SKM-1 (cell line): ENCODE data around the gene TP53BP1.
A peak's percentile ranks its signal among the peaks of the same experiment; 100 is the strongest.

Experiments
- DNase-seq: peaks from one replicate; lab custom pipeline; 2025; ENCODE audit not compliant: unreplicated experiment; lab: John Stamatoyannopoulos, UW

The TP53BP1 gene

DNA sequence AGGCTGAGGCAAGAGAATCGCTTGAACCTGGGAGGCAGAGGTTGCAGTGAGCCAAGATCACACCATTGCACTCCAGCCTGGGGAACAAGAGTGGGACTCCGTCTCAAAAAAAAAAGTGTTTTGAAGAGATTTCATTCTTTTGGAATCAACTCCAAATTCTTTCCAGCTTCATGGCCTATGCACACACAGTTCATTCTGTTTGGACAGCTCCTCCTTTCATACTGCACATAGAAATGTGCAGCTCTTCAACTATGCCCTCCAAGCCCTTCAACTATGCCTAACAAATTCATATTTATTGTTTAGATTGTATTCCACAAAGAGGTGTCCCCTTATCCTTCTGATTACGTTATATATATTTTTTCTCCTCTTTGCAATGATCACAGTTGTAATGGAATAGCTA lies 4.2 kb downstream of the TP53BP1 start:
- DNase-seq = no peak

DNA sequence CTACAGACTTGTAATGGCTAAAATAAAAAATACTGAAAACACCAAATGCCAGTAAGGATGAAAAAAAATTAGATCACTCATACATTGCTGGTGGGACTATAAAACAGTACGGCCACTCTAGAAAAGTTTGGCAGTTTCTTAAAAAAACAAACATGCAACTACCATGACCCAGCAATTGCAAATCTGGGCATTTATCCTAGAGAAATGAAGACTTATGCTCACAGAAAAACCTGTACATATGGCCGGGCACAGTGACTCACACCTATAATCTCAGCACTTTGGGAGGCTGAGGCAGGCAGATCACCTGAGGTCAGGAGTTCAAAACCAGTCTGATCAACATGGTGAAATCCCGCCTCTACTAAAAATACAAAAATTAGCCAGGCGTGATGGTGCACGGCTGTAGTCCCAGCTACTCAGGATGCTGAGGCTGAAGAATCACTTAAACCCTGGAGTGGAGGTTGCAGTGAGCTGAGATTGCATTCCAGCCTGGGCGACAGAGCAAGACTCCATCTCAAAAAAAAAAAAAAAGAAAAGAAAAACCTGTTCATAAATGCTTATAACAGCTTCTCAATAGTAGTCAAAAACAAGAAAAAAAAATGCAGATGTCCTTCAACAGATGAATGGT lies 5.6 kb downstream of the TP53BP1 start:
- DNase-seq = no peak

DNA sequence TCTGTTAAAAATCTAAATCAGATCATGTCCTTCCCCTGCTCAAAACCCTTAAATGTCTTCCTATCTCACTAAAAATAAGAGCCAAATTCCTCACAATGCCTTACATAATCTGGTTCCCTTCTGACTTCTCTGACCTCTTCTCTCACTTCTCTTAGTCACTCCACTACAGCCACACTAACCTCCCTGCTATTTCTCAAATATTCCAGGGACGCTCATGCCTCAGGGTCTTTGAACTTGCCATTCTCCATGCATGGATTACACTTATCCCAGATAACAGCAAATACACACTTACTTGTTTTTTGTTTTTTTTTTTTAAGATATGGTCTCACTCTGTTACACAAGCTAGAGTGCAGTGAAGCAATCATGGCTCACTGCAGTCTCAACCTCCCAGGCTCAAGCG lies 8.5 kb downstream of the TP53BP1 start:
- DNase-seq = no peak

DNA sequence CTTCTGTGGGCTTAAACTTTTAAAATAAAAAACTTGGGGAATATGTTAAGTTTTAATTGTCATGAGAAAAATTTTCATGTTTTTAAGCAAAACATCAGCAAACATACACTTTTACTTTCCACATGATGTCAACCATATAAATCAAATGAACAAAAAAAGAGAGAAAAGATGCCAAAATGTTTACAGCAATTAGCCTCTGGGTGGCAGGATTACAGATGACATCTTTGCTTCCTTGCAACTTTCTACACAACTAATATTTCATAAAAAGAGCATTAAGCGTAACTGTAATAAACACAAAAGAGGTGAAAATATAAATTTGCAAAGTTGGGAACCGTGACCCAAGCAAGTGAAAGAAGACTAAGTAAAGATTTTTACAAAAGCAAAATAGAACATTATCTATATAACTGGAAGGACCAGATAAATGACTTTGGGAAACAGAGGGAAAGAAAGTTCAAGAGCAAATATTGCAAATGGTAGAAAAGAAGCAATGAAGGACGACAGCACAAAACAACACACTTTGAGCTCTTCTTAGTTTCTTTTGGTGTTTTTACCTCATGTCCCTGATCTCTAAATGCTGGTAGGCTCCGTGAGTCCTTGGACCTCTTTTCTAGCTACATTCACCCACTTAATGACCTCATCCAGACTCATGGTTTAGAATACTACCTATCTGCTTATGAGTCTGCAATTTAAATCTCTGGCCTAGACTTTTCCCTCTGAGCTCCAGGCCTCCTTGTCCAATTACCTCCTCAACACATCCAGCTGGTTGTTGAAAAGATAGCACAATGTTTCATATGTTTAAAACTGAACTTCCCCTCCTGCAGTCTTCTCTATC lies 9.4 kb downstream of the TP53BP1 start:
- no peak for DNase-seq

DNA sequence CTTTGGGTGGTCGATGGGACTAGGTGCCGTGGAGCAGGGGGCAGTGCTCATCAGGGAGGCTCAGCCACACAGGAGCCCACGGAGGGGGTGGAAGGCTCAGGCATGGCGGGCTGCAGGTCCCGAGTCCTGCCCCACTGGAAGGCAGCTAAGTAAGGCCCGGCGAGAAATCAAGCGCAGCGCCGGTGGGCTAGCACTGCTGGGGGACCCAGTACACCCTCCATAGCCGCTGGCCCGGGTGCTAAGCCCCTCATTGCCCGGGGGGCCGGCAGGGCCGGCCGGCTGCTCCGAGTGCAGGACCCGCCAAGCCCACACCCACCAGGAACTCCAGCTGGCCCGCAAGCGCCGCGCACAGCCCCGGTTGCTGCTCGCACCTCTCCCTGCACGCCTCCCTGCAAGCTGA lies 19.1 kb downstream of the TP53BP1 start:
- DNase-seq = no peak

DNA sequence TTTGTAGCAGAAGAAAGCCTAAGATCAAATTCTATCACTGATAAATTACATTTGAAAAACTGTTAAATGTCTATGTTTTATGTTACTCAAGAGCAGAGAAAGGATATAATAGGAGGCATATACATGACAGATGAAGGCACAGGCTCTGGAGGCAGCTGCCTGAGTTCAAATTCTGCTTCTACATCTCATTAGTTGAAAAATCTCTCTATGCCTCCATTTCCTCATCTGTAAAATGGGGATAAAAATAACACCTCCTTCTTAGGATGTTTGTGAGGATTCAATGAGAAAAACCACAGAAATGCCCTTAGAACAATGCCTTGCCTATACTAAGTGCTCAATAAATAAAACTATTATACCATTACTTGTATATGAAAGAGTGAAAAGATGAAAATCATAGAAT lies 21.0 kb downstream of the TP53BP1 start:
- DNase-seq = no peak

DNA sequence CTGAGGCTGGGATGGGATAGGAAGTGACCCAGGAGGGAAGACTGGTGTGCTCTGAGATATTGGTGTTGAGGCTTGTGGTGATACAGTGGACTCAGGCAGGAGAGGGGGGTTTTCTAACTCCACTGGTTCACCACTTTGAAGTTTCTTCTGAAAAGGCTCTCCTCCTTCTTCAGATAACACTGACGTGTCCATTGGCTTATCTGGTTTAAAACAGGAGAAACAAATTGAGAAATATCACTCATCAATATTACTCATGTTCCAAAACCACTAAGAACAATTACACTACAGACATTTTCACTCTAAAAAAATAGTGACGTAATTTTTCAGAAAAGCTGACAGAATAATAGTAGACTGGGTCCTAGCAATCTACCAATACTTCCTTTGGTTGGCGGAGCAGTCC lies 23.1 kb downstream of the TP53BP1 start:
- DNase-seq = no peak

DNA sequence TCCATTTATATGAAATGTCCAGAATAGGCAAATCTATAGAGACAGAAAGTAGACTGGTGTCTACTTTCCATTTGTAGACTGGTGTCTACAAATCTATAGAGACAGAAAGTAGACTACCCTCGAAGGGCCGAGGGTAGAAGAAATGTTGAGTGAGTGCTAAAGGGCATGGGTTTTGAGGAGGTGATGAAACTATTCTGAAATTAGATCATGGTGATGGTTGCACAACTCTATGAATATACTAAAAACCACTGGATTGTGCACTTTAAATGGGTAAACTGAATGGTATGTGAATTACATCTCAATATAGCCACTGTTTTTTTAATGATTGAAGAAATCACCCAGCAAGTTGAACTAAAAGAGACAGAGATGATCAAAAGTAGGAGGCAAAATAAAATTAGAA lies 27.9 kb downstream of the TP53BP1 start:
- peak; percentile 34 for DNase-seq

DNA sequence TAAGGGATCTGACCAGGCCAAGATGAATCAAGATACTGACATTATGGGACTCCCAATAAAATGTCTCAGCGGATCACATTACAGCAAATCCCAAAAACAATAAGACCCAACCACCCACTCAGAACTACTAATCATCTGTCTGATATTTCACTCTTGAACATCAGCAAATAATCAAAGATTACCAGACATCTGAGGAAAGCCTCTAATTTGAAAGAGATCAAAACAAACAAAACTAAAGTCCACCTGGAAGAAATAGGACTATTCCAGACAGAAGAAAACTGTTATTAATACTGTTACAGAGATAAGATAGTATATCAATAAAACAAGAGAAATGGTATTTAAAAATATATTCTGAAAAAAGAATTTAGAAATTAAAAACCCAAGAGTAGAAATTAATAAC lies 29.0 kb downstream of the TP53BP1 start:
- no peak for DNase-seq

DNA sequence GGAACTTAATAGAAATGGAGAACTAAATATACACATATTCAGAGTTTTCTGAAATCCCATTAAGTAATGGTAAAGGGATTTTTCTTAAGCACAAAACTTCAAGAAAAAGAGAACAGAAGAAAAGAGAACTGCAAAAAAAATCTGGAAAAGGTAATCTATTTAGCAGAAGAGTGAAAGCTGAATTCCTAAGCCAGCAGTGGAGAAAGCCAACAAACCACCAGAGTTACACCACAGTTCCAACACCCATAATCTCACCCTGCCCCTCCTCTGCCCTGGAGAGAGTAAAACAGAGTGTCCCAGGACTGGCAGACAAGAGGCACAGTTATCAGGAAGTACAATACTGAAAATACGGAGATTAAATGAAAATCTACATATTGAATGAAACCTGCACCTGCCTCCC lies 29.4 kb downstream of the TP53BP1 start:
- no peak for DNase-seq

DNA sequence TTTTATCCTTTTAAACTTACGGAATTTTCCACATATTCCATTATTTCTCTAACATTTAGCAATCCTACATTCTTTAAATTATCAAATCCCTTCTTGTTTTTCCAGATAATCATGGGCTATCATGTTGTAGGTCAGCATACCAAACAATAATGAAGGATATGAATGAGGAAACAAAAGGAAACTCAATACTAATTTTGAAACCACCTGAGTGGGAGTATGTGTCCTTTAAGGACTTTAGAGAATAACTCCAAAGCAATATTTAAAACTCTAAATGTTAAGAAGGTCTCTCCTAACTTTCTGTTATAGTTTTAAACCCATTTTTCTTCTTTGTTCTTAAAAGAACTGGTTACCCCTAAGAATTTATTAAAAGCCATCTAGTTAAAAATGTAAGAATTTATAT lies 43.0 kb downstream of the TP53BP1 start:
- DNase-seq = no peak

DNA sequence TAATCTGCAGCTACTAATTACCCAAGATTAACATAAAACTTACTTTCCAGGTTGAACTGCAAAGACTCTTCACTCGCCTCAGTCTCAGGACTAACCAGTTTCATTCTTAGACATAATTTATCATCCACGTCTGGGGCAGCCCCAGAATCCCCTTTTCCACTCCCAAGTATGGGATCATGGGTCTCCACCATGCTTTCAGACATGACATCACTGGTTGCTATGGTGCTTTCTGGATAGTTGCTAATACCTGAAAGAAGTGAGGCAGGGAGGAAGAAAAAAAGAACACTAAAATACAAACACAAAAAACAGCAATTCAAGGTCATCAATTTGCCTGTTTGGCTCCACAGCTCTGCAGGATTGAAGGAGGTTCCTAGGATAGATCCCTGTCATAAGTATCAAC lies 46.6 kb downstream of the TP53BP1 start:
- DNase-seq = no peak

DNA sequence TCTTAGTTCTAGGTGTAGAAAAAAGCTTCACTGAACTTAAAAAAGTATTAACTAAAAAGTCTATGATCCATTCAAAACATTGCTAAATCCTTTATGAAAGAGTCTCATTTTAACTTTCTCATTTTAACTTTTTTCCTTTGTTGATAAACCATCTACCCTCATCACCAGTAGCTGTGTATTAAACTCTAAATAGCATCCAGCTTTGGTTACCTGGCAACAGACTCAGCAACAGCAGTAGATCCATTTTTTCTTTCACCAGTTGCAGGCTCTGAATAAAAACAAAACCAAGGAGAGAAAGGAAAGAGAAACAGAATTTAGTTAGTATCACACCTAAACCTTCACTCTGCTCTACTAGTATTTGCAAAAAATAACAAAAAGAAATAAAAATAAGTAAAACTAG lies 51.6 kb downstream of the TP53BP1 start:
- no peak for DNase-seq

DNA sequence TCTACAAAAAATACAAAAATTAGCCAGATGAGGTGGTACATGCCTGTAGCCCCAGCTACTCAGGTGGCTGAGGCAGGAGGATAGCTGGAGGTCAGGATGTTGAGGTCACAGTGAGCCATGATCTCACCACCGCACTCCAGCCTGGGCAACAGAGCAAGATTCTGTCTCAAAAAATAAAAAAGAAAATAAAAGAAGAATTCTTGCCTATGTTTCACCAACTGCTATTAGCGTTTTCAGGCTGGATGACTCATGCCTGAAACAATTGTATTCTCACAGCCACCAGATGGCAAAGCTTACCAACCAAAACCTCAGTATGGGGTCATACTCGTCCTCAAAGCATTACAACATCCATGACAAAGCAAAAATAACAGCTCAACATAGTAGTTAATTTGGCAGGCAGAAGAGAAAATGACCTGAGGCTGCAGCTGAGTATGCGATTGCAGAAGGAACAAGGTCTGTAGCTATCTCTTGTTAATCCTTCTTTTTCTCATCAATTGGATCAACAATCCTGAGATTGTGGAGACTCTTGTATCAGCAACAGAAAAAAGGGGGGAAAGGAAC lies 52.2 kb downstream of the TP53BP1 start:
- peak; percentile 90 for DNase-seq

DNA sequence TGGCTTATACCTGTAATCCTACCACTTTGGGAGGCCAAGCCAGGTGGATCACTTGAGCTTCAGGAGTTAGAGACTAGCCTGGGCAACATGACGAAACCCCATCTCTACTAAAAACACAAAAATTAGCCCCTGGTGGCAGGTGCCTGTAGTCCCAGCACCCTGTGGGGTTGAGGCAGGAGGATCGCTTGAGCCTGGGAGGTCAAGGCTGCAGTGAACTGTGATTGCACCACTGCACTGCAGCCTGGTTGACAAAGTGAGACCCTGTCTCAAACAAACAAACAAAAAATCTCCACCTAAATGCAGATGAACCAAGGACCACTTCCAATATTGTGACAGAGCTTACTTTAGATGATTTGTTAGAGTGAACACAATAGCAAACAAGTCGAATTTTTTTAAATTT lies 53.7 kb downstream of the TP53BP1 start:
- no peak for DNase-seq

DNA sequence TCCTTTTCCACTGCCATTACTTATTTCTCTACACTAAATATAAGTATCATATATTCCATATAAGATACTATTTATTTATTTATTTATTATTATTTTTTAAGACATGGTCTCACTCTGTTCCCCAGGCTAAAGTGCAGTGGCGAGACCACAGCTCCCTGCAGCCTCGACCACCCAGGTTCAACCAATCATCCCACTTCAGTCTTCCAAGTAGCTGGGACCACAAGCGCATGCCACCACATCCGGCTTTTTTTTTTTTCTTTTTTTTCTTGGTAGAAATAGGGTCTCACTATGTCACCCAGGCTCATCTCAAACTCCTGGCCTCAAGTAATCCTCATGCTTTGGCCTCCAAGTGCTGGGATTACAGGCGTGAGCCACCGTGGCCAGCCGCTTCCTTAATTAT lies 56.6 kb downstream of the TP53BP1 start:
- DNase-seq = no peak

DNA sequence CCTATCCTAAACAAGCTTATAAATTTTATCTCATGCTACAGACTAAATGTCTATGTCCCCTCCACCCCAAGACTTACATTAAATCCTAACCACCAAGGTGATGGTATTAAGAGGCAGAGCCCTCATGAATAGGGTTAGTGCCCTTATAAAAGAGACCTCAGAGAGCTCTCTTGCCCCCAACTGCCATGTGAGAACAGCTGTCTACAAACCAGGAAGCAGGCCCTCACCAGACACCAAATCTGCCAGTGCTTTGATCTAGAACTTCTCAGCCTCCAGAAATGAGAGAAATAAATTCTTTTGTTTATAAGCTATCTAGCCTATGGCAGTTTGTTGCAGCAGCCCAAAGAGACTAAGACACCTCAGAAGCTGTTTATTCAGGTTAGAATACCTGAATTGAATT lies 58.5 kb downstream of the TP53BP1 start:
- DNase-seq = no peak

DNA sequence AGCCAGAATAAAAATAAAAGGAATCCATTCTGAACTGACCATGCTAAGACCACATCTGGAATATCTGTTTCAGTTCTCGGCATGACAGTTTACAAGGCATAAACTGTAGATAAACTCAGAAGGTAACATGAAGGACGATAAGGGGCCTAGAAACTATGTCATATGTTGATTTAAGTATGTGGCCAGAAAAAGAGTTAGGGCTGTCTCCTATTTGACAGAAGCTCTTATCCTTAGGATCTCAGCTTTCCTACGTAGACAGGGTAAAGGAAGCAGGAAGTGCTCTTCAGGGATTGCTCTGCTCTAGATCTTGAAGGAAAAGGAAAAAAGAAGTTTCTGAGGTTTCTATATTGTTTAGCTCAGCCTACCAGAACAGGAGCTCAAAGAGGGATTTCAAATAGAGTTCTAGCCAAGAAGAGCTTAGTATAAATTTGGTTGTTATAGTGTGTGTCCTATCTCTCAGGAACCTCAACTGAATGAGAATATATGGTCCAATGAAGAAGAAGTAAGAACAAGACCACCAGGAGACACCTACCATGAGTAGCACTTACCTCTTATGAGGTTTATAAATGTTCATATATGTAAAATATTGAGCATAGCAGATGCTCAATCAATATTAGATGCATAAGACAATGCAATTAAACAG lies 59.2 kb downstream of the TP53BP1 start:
- no peak for DNase-seq

DNA sequence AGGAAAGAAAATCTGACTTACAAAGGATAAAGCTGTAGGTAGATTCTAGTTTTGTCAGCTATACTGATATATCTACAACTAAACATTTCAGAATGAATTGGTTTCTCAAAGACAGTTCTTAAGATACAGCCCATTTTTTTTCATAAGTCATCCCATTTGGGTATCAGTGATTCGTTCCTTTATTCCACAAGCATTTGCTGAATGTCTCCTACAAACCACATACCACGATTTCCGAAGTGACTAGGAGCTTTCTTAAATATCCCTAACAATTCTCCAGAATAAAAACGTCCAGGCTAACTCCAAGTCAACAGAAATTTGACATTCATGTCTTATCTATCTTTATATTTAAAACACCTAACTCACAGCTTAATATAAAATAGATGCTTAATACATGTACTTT lies 59.8 kb downstream of the TP53BP1 start:
- DNase-seq = no peak

DNA sequence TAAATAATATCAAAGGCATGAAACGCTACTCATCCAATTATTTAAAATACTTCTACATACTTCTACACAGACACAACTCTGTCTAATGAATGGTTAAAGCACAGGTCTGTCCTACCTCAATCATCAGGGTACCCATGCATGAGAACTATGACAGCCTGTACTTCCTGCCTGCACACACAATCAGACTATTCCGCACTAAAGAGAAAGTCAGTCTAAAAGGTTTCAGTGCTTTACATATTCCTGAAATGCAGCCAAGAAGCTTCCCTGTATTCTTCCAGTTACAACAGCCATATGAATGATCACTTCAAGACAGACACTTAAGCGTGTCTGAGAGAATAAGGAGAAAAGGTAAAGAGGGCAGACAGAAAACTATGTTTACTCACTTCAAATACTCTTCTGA lies 63.3 kb downstream of the TP53BP1 start:
- no peak for DNase-seq

DNA sequence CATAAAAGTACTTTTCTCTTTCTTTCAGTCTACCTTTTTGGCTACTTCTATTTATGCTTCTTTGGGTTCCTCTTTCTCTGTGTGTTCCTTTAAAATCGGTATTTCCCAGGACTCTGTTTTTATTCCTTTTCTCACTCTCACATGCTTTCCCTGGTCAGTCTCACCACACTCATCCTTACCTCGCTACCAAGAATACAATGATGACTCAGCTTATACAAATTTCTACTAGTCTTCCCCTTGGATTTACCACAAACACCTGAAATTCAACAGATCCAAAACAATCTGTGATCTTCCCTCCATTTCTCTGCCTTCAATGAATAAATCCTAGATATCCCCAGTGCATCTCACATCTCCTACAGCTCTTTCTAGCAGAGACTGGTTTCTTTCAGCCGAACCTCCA lies 69.2 kb downstream of the TP53BP1 start:
- DNase-seq = no peak

DNA sequence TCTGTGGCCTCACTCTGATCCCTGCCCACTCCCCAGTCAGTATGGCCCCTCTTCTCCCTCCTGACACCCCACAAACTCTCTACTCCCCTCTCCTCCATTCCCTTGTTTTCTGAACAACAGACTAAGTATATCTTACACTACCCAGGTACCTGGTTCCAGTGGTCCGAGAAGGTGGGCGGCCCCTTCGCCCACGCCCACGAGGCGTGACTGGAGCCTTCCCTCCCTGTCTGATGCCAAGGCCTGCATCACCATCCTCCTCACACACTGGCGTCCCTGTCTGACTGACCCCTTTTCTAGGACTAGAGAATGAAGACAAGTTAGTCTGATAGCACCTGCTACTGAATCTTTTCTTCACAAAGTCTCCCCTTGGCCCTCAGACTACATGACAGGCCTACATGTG lies 72.1 kb downstream of the TP53BP1 start:
- no peak for DNase-seq
